Bronchial epithelial cell (primary cell): ENCODE results near the gene B3GNT8. TPM values are rescaled to one million over a fixed set of nuclear protein-coding genes. Genes with fewer than 3 reads are reported as not detected.
A peak's percentile ranks its signal among the peaks of the same experiment; 100 is the strongest.

Experiments
- DNase-seq: peaks from one replicate; pipeline ENCODE4 v3.0.0-alpha.2; 2010; ENCODE audit warnings: low read depth
- FAIRE-seq: peaks from 2 replicates; lab custom pipeline; 2011; peaks lifted over from hg19 to GRCh38; lab: Jason Lieb, UNC
- H3K27me3 ChIP-seq: 2 replicates; pipeline ENCODE4 v1.5.1; 2011; ENCODE audit warnings: low read length; ENCODE audit not compliant: control insufficient read depth, insufficient read depth
- H3K36me3 ChIP-seq: 2 replicates; pipeline ENCODE4 v1.5.1; 2011; ENCODE audit warnings: low read length; ENCODE audit not compliant: control insufficient read depth, insufficient read depth
- H3K4me3 ChIP-seq: 2 replicates; pipeline ENCODE4 v1.5.1; 2011; ENCODE audit warnings: mild to moderate bottlenecking, low read depth, low read length, control low read depth
- CTCF ChIP-seq: IDR thresholded peaks from 2 replicates; pipeline ENCODE4 v1.5.1; 2011; ENCODE audit warnings: mild to moderate bottlenecking, moderate library complexity, low read length, control low read depth, inconsistent platforms; ENCODE audit not compliant: insufficient read depth, severe bottlenecking
- total RNA-seq: library from RNA; depleted of rRNA; stranded (reverse); fragments of >200 nt; gene quantifications from 2 replicates; pipeline ENCODE4 v1.2.1, GENCODE V29; 2014

B3GNT8 gene
- total RNA-seq, 1 donor from 2014 or later = 3.2 TPM

GRCh38 chr19:41426116-41426841 lies 895 bp downstream of the B3GNT8 start:
- TF ChIP-seq CTCF = no peak
- peaks cover 18% of the 10 kb centered on the region for H3K36me3 ChIP-seq
- FAIRE-seq (no peak), DNase-seq (no peak)
- H3K4me3 ChIP-seq = peak overlapping the region; percentile 65
- H3K27me3 ChIP-seq = no peaks in the 10 kb centered on the region

GRCh38 chr19:41425174-41426115 lies 1.7 kb downstream of the B3GNT8 start:
- no peak overlapping the region for H3K4me3 ChIP-seq
- DNase-seq (no peak), FAIRE-seq (no peak)
- no peak for TF ChIP-seq CTCF
- peaks cover 22% of the 10 kb centered on the region for H3K36me3 ChIP-seq
- H3K27me3 ChIP-seq = no peaks in the 10 kb centered on the region

GRCh38 chr19:41424335-41425173 lies 2.6 kb downstream of the B3GNT8 start:
- Histone ChIP-seq H3K4me3 (no peak overlapping the region), H3K36me3 (peaks cover 26% of the 10 kb centered on the region), H3K27me3 (no peaks in the 10 kb centered on the region)
- DNase-seq (no peak), FAIRE-seq (peak; percentile 70)
- no peak for TF ChIP-seq CTCF

GRCh38 chr19:41422955-41423354 lies 4.2 kb downstream of the B3GNT8 start:
- no peak for FAIRE-seq
- DNase-seq = no peak
- Histone ChIP-seq H3K27me3 (no peaks in the 10 kb centered on the region), H3K36me3 (peaks cover 30% of the 10 kb centered on the region), H3K4me3 (no peak overlapping the region)
- TF ChIP-seq CTCF = no peak

- no peak for TF ChIP-seq CTCF
- no peaks in the 10 kb centered on the region for H3K27me3 ChIP-seq
- FAIRE-seq (no peak), DNase-seq (no peak)
- no peak overlapping the region for H3K4me3 ChIP-seq
- peaks cover 30% of the 10 kb centered on the region for H3K36me3 ChIP-seq
Measured at GRCh38 chr19:41422456-41422855, 4.7 kb downstream of the B3GNT8 start.
